Endometrial microvascular endothelial cells (primary cell): ENCODE results near the gene LSG1. TPM values are rescaled to one million over a fixed set of nuclear protein-coding genes. Genes with fewer than 3 reads are reported as not detected.

Source experiments
- in situ Hi-C: cut with HindIII; loops from 2 replicates; pipeline ENCODE4 v1.10.0; 2017; ENCODE audit warnings: low sequenced_read_pairs, low pct_unique_long_range_greater_than_20kb; ENCODE audit errors: inconsistent ontology term
- total RNA-seq: library from RNA; depleted of rRNA; stranded (reverse); fragments of >200 nt; gene quantifications from one replicate; pipeline ENCODE4 v1.2.3, GENCODE V29; 2015; ENCODE audit errors: inconsistent ontology term

The LSG1 gene
- total RNA-seq, 1 donor from 2014 or later, result 58.9 TPM

DNA sequence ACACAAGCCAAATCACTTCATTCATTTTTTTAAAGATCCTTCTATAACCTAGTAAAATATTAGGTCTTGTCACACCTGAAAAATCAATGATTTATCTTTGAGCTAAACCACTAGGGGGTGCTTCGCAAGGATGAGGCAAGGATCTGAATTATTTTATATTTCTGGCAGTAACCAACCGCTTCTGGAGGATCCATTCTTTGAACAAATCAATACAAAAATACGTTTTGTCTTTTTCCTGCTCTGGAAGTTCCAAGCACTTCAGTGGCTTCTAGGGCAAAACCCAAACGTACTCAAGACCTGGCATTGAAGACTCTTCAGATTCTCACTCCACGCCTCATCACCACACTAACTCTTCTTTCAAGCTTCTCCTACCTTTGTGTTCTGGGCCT lies 486 bp downstream of the LSG1 start:
- in situ Hi-C loops, result no loop called here

DNA sequence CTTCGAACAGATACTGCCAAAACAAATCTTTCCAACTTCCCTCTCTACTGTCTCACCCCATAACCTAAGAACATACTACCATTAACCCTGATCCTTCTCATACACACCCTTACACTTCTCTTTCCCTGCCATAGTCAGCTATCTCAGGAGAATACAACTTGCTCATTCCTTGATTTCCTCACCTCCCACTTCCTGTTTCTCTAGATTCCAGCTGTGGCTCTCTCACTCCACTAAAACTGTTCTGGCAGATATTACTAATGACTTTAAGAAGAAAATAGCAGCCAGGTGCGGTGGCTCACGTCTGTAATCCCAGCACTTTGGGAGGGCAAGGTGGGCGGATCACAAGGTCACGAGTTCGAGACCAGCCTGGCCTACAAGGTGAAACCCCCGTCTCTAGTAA lies 4.6 kb downstream of the LSG1 start:
- in situ Hi-C loops, result no loop called here

DNA sequence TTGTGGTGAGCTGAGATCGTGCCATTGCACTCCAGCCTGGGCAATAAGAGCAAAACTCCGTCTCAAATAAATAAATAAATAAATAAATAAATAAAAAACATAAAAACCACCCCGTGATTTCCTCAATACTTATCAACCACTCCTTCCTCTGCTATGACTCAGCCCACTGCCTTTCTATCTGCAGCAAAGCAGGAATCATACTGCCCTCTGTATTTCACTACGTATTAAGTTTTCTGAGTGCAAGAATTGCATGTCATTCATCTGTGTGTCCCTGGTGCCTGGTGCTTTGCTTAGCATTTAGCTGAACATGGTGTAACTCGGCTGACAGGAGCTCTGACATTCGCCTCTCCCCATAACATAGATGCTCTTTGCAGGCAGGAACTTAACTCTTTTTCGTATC lies 7.1 kb downstream of the LSG1 start:
- in situ Hi-C loops, result no loop called here

DNA sequence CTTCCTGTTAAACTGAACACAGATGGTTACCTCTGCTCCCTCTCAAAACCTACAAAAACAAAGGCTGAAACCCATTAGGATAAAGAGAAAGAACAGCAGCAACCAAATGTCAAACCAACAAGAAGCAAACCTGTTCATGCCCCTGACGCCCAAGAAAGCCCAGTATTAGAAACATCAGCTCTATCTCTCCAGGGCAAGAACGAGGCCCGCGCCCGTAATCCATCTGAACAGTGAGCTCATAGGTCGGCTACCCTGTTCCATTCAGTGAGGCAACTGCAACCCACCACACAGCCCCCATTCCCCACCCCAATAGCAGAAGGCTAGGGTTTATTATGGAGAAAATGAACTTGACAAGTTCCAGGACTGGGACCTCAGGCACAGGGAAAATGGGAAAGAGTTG lies 10.0 kb downstream of the LSG1 start:
- in situ Hi-C loops, result no loop called here

DNA sequence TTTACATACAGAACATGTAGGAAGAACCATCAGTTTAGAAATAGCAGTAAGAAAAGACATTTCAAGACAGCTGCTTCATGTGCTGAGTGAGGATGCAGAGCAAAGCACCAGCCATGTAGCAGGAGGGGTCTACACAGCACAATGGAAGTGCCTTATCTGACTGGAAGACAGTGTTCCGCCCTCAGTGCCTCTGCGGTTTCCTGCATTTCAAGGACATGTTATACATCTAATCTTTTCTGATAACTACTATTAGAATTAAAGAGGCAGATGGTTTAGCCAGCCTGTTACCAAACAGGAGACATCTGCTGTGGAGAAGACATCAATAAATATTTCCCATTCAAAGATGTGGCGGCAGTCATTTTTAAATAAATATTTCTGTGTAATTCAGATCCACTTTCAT lies 10.6 kb downstream of the LSG1 start:
- in situ Hi-C loops, result no loop called here

DNA sequence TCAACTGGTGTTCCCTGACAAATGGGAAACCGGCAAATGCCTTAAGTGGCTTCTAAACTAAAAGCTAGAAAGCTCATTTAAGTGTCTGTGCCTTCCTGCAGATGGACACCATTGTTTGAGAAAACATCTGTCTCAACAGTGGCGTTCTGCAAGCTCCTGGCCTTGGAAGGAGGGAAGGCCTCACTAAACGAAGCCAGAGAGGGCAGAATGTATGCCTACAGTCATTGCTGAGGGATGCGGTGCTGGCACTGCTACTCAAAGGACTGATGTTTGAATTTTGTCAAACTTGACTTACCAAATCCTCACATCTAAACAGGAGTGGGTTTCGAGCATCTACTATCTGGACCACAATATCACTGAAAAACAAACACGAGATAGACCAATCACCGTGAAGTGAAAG lies 12.2 kb downstream of the LSG1 start:
- in situ Hi-C loops, result no loop called here

DNA sequence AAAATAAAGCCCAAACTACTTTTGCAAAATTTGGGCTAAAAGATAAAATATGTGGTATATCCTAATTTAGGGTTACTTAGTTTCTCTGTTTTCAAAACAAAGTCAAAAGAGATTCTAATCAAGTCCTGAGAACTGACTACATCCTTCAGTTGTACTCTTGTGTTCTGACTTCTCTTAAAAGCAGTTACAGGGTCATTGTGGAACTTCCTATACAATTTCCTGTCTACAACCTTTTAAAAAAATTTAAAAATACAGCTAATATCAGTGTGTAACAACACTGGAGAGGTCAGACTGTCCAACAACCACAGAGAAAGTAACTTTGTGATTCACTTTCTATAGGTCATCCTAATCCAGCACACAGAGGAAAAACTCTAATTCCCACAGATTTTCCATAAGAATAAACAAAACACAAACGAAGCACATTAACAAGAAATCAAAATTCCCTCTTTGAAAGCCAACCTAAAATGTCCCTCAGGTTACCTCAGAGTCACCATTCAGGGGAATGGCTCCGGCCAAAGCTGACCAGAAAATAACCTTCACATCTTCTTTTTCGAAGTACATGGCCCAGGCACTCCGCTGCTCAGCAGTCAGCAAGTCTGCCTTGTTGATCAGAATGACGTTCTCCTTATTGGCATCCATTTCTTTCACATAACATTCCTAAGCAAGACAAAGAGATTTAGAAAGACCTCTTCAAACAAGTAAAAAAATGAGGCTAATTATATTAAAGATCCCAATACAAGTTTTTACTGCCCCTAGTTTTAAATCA lies 13.3 kb downstream of the LSG1 start:
- in situ Hi-C loops, result no loop called here

DNA sequence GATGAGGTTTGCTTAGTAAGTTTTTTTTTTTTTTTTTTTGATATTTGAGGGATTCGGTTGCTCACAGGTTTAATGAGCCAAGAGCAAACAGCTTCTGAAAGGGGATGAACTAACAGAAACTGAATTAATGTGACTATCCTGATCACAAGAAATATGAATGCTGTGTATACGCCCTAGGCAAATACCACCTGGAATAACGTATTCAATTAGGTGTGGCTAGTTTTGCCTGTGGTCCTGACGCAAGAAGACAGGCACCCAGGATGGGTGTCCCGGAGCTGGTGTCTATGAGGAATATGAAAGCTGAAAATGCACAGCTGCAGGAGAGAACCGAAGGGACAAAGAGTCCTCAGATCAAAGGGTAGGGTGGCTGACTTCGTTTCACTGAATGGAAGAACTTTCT lies 14.6 kb downstream of the LSG1 start:
- in situ Hi-C loops, result no loop called here

DNA sequence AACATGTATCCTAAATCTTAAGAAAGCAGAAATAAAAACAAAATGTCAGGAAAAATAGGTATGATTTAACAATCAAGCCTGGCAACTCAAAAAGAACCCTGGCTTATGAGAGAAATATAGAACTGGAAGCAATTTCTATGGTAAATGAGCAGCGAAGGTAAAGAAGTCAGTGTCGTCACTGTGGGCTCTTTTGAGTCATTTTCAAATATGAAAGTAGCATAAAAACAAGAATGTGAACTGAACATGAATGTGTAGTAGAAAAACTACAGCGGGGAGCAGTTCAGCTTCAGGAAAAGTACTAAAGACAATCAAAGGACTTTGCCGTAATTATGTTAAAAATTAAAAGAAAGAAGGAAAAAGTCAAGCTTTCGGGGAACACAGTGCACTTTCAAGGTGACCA lies 17.5 kb downstream of the LSG1 start:
- in situ Hi-C loops, result no loop called here

DNA sequence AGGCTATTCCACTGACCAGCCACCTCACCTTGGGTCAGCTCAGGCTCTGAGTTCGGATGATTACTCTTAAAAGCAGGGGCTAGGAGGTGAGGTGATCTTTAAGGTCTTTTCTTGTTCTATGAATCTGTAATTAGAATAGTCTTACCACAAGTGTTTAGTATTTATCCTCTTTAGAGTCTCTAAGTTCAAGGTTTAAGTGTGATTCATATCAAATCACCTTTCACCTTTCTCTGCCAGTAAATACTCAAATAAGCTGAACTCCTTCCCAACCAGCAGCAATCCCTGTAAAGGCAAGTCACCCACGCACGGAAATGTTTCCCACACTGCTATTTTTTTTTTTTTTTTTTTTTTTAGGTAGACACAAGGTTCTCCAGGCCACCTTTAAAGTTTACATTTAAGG lies 24.2 kb downstream of the LSG1 start:
- in situ Hi-C loops, result no loop called here

DNA sequence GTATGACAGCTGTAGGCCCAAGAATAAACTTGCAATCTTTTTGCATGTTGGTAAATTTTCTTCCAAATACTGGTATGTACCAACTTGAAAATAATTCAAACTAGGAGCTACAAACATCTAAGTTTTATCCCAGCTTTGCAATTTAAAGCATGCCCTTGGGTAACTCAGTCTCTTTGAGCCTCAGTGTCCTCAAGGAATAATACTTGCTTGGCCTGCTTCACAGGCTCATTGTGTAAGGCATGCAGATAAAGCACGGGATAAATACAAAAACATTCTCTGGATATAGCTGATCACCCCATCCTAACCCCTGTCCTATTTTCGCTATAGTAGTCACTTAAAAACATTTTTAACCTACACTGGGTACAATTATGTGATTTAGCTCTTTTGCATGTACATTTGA lies 29.2 kb downstream of the LSG1 start:
- in situ Hi-C loops, result no loop called here

DNA sequence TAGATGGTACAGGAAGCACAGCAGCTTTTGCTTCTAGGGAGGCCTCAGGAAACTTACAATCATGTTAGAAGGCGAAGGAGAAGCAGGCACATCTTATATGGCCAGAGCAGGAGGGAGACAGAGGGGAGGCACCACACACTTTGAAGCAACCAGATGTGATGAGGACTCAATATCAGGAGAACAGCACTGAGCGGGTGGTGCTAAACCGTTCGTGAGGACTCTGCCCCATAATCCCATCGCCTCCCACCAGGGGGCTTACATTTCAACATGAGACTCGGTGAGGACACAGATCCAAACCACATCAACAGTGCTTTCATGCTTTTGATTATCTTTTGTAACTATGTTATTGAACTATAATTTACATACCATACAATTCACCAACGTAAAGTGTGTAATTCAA lies 31.2 kb downstream of the LSG1 start:
- in situ Hi-C loops, result no loop called here

DNA sequence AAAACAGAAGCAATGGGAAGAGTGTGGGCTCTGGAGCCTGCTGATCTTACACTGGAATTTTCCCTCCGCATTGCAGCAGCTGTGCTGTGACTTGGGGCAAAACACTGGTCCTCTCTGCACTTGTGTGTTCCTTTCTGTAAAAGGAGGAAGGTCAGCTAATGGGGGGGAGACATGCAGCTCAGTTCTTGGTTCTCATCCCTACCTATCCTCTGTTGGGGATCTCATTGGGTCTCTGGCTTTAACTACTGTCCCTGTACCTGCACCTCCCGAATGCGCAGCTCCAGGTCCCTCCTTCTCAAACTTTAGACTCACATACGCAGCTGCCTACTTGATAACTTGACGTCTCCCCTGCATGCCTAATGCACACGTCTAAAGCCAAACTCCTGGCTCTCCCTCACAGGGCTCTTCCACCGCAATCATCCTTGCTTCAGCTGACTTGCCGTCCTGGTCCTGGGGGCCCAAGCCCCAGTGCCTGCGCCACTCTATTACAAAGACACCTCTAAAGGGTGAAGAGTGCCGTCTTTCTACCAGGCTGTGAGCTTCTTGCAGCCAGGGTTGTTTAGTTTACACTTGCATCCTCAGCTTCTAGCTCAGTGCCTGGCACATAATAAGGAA lies 32.9 kb downstream of the LSG1 start:
- in situ Hi-C loops, result no loop called here

DNA sequence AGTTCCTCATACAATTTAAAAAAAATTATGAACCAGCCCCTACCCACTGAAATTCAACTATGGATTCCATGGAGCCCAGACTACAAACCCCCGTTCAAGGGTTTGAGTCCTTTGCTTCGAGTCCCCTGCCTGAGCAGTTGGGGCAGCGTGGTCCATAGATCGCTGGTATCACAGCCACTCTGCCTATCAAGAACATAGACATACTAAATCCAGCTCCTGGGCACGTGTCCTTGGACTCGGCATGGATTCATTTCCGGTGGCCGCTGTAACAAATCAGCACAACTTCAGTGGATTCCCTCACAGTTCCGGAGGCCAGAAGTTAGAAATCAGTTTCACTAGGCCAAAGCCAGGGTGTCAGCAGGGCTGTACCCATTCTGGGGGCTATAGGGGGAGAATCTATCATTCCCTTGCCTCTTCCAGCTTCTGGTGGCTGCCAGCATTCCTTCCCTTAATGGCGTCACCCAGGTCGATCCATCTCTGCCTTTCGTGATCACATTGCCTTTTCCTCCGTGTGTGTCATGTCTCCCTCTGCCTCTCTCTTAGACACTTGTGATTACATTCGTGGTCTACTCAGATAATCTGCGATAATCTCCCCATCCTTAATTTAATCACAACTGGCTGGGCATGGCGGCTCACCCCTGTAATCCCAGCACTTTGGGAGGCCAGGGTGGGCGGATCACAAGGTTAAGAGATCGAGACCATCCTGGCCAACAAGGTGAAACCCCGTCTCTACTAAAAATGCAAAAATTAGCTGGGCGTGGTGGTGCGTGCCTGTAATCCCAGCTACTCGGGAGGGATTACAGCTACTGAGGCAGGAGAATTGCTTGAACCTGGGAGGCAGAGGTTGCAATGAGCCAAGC lies 34.2 kb downstream of the LSG1 start:
- in situ Hi-C loops, result no loop called here

DNA sequence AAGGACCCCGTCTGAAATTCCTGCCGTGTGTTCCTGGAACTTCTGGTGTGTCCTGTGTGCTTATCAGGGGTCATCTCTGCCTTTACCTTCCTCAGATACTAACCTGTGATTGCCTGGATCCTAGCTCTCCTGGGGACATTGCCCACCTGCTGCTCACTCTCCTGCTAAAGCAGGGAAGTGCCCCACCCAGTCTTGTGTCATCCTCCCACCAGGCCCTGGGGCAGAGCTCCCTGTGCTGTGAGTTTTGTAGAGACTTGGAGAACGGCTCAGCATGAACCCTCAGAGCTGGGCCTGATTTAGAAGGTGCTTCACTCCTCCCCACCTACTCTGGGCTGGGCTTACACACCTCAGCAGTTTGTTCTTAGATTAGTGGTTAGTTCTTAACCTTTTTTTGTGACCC lies 34.9 kb downstream of the LSG1 start:
- in situ Hi-C loops, result no loop called here

DNA sequence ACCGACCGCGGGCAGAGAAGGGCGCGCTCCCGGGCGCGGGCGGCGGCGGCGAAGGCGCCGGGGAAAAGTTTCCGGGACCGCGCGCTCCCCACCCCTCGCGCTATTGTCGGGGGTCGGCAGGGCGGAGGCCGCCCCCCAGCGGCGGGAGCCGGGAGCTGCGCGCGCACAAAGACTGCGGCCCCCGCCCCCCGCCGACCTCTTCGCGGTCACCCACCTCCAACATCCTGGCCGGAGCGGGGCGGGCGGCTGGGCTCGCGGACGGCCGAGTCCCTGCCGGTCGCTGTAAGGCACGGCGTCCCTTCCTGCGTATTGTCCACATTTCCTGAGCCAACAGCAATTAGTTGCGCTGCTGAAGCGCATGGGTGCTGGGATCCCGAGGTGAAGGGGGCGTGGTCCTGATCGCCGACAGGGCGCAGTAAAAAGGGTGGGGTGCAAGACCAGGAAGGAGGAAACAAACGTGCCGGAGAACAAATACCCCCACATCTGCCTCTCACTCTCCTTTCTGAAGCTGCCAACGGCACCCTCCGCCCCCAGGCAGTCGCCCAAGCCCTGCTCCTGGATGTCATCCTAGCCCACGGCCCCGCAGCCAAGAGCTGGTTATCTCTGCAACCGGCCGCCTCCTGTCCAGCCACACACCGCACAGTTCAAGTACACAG lies 38.5 kb downstream of the LSG1 start, which contains the start of gene TMEM44:
Gene TMEM44 (minus strand): TSS at position 71 of the 656 bp plus-strand sequence. CDS start 204 bp downstream, outside the sequence.
- in situ Hi-C loops, result no loop called here

DNA sequence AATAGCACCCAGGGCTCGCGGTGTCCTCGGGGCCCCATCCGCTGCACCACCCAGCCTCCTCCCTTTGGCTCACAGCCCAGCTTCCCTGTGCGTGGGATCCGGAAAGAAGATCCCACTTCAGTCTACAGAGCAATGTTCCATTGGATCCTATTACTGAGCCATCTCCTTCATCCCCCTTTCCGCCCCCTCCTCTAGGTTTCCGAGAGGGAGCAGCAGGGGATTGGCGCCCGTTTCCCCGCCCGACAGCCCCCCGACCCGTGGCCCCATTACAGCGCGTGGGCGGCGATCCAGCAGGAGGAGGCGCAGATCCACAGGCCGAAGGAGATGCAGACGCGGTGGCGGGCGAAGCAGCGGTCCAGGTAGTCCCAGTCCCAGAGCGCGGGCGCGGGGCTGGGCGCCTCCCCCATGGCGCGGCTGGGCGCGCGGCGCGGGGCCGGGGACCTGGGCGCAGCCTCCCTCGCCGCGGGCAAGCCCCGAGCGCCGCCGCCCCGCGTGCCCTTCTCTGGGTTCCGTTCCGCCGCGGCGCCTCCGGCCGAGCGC lies 39.1 kb downstream of the LSG1 start:
- in situ Hi-C loops, result no loop called here

DNA sequence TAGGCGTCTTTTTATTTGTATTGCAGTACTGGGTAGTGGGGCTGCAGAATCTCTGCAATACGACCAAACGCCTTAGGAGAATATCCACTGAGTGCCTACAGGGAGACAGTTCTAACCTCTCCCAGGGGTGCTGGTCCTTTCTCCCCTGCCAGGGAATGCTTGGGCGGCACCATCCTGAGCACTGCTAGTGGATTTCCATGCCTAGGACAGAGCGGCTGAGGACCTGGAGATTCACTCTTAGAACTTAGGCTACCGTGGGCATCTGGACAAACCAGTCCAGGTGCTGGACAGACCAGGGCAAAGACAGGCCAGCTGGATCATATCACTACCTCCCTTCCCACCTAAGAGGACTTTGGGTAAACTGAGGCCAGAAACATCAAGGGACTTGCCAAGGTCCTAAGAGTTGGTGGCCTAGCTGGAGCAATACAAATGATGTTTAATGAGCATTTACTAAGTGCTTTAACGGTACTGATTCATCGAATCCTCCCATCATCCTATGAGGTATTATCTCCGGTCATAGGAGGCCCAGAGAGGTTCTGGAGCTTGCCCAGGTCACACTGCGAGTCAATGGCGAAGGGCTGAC lies 39.7 kb downstream of the LSG1 start:
- in situ Hi-C loops, result no loop called here

DNA sequence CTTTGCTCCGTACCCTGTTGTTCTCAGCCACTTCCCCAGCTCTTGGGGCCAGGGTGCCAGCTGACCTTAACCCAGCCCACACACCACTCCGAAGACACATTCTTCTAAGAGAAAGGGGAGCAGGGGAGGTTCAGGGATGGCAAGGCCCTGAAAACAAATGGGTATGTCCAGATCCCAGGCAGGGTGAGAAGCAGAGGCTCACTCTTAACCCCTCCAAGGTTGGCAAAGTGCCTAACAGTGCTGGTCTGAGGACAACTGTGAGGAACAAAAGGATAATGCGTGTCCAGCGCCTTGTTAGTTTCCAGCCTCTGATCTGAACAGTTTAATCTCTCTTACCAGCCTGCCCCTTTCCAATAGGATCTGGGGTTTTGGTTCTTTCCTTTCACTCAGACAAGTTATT lies 40.3 kb downstream of the LSG1 start:
- in situ Hi-C loops, result no loop called here
